Neural cell (in vitro differentiated cells): ENCODE measurements around the gene RNF20. TPM values are rescaled to one million over a fixed set of nuclear protein-coding genes. Genes with fewer than 3 reads are reported as not detected.

Experiments used
- H2AFZ ChIP-seq: fragments of 200-600, 300-800 bp; sonication (generic), shearing (Covaris generic); 2 replicates; pipeline ENCODE4 v1.6.0; 2014; ENCODE audit warnings: low read depth, mild to moderate bottlenecking, antibody characterized with exemption, low read length, moderate library complexity
- H3F3A ChIP-seq: fragments of 200-600 bp; shearing (Covaris generic); 2 replicates; pipeline ENCODE4 v1.6.1; 2016; ENCODE audit warnings: mild to moderate bottlenecking, moderate library complexity, mixed read lengths, antibody characterized with exemption, low read length; ENCODE audit not compliant: insufficient read depth, poor library complexity, severe bottlenecking
- H3K27ac ChIP-seq: fragments of 200-600, 300-800 bp; sonication (generic), shearing (Covaris generic); 2 replicates; pipeline ENCODE4 v1.5.1; 2014; ENCODE audit warnings: mild to moderate bottlenecking, low read length, moderate library complexity
- H3K27me3 ChIP-seq: fragments of 300-800, 200-600 bp; sonication (generic), shearing (Covaris generic); 2 replicates; pipeline ENCODE4 v1.6.0; 2014; ENCODE audit warnings: mild to moderate bottlenecking, low read depth, low read length, moderate library complexity; ENCODE audit not compliant: insufficient read depth
- H3K36me3 ChIP-seq: fragments of 300-800, 200-600 bp; sonication (generic), shearing (Covaris generic); 2 replicates; pipeline ENCODE4 v1.5.1; 2014; ENCODE audit warnings: mild to moderate bottlenecking, antibody characterized with exemption, low read length, moderate library complexity; ENCODE audit not compliant: insufficient read depth
- H3K4me2 ChIP-seq: fragments of 300-800, 200-600 bp; sonication (generic), shearing (Covaris generic); 2 replicates; pipeline ENCODE4 v1.6.0; 2014; ENCODE audit warnings: mild to moderate bottlenecking, low read length
- H3K4me3 ChIP-seq: fragments of 300-800, 200-600 bp; sonication (generic), shearing (Covaris generic); 2 replicates; pipeline ENCODE4 v1.5.1; 2014; ENCODE audit warnings: mild to moderate bottlenecking, low read length, moderate library complexity
- H3K79me2 ChIP-seq: fragments of 200-600 bp; shearing (Covaris generic); replicated peaks from 2 replicates; pipeline ENCODE4 v1.6.0; 2014; ENCODE audit warnings: mild to moderate bottlenecking, low read length, moderate library complexity; ENCODE audit not compliant: insufficient read depth
- H3K9ac ChIP-seq: fragments of 300-800, 200-600 bp; sonication (generic), shearing (Covaris generic); 2 replicates; pipeline ENCODE4 v1.6.1; 2016; ENCODE audit warnings: mild to moderate bottlenecking, low read length, mixed read lengths
- H3K9me2 ChIP-seq: fragments of 200-600 bp; shearing (Covaris generic); 2 replicates; pipeline ENCODE4 v1.6.1; 2016; ENCODE audit warnings: mild to moderate bottlenecking, low read length, mixed read lengths; ENCODE audit not compliant: insufficient read depth
- H3K9me3 ChIP-seq: fragments of 200-600, 300-800 bp; sonication (generic), shearing (Covaris generic); 2 replicates; pipeline ENCODE4 v1.6.1; 2016; ENCODE audit warnings: mild to moderate bottlenecking, mixed run types, low read length, moderate library complexity, mixed read lengths
- H4K20me1 ChIP-seq: fragments of 200-600 bp; shearing (Covaris generic); 2 replicates; pipeline ENCODE4 v1.6.1; 2016; ENCODE audit warnings: mild to moderate bottlenecking, mixed run types; ENCODE audit not compliant: insufficient read depth
- CTCF ChIP-seq: fragments of 450-650 bp; IDR thresholded peaks from 2 replicates; pipeline ENCODE4 v1.5.1; 2014; ENCODE audit warnings: antibody characterized with exemption, mild to moderate bottlenecking, moderate library complexity; ENCODE audit not compliant: poor library complexity, severe bottlenecking
- EP300 ChIP-seq: fragments of 450-650 bp; conservative IDR thresholded peaks from 2 replicates; pipeline ENCODE4 v1.6.1; 2014; ENCODE audit warnings: antibody characterized with exemption, mild to moderate bottlenecking, moderate library complexity; ENCODE audit not compliant: poor library complexity, severe bottlenecking
- EZH2 ChIP-seq: fragments of 200-600, 300-800 bp; shearing (Covaris generic), sonication (generic); IDR thresholded peaks from 2 replicates; pipeline ENCODE4 v1.6.1; 2014; ENCODE audit warnings: antibody characterized with exemption, low read length, borderline replicate concordance, mild to moderate bottlenecking; ENCODE audit not compliant: insufficient read depth, poor library complexity, severe bottlenecking
- MXI1 ChIP-seq: fragments of 450-650 bp; conservative IDR thresholded peaks from 2 replicates; pipeline ENCODE4 v1.6.1; 2014; ENCODE audit warnings: antibody characterized with exemption, mild to moderate bottlenecking; ENCODE audit not compliant: poor library complexity, severe bottlenecking
- RAD21 ChIP-seq: fragments of 450-650 bp; conservative IDR thresholded peaks from 2 replicates; pipeline ENCODE4 v1.6.1; 2014; ENCODE audit warnings: antibody characterized with exemption, mild to moderate bottlenecking, moderate library complexity
- REST ChIP-seq: IDR thresholded peaks from 2 replicates; pipeline ENCODE4 v1.6.1; 2012; ENCODE audit warnings: borderline replicate concordance
- SMC3 ChIP-seq: fragments of 450-650 bp; conservative IDR thresholded peaks from 2 replicates; pipeline ENCODE4 v1.6.1; 2014; ENCODE audit warnings: antibody characterized with exemption, mild to moderate bottlenecking, moderate library complexity; ENCODE audit not compliant: poor library complexity
- TAF1 ChIP-seq: IDR thresholded peaks from 2 replicates; pipeline ENCODE4 v1.6.1; 2012; ENCODE audit warnings: low read depth
- polyA plus RNA-seq: library from polyadenylated mRNA; depleted of rRNA; stranded (reverse); fragments of >200 nt; gene quantifications from 2 replicates; pipeline ENCODE4 v1.2.3, GENCODE V29; 2014

Gene RNF20
- polyA plus RNA-seq, 1 donor from 2014 or later, result 32.1 TPM

- no peaks in the 10 kb centered on the region for H3K36me3 ChIP-seq
- H3K9me2 ChIP-seq, result no peaks in the 10 kb centered on the region
- no peaks in the 10 kb centered on the region for H3K27me3 ChIP-seq
- no peak overlapping the region for H3K9ac ChIP-seq
- no peak overlapping the region for H2AFZ ChIP-seq
- no peak overlapping the region for H3K27ac ChIP-seq
- H3F3A ChIP-seq, result no peaks in the 10 kb centered on the region
- no peak for TF ChIP-seq RAD21
- TF ChIP-seq SMC3, result no peak
- no peak for TF ChIP-seq EZH2
- no peak for TF ChIP-seq MXI1
- H3K4me3 ChIP-seq, result no peak overlapping the region
- no peaks in the 10 kb centered on the region for H3K9me3 ChIP-seq
- no peaks in the 10 kb centered on the region for H3K79me2 ChIP-seq
- no peaks in the 10 kb centered on the region for H4K20me1 ChIP-seq
- H3K4me2 ChIP-seq, result no peak overlapping the region
Observed at GRCh38 chr9:101527066-101527465, 6.6 kb upstream of the RNF20 start.

GRCh38 chr9:101528015-101528414 is 5.6 kb upstream of the RNF20 start:
- Histone ChIP-seq H4K20me1 (no peaks in the 10 kb centered on the region), H3K36me3 (no peaks in the 10 kb centered on the region), H3K9me3 (no peaks in the 10 kb centered on the region), H3K9ac (no peak overlapping the region), H3K4me3 (no peak overlapping the region), H3K79me2 (no peaks in the 10 kb centered on the region), H3K9me2 (no peaks in the 10 kb centered on the region), H3F3A (no peaks in the 10 kb centered on the region), H2AFZ (no peak overlapping the region), H3K27me3 (no peaks in the 10 kb centered on the region), H3K27ac (no peak overlapping the region), H3K4me2 (no peak overlapping the region)
- no peak for TF ChIP-seq TAF1
- TF ChIP-seq EP300, result no peak
- TF ChIP-seq EZH2, result no peak
- TF ChIP-seq MXI1, result no peak
- TF ChIP-seq SMC3, result no peak

- Histone ChIP-seq H3K27ac (no peak overlapping the region), H3K36me3 (no peaks in the 10 kb centered on the region), H3K4me2 (no peak overlapping the region), H2AFZ (no peak overlapping the region), H3K27me3 (no peaks in the 10 kb centered on the region), H3K9me3 (no peaks in the 10 kb centered on the region), H3K9ac (no peak overlapping the region), H3K79me2 (peaks cover 9% of the 10 kb centered on the region), H3K9me2 (no peaks in the 10 kb centered on the region), H4K20me1 (no peaks in the 10 kb centered on the region), H3F3A (no peaks in the 10 kb centered on the region), H3K4me3 (no peak overlapping the region)
- TF ChIP-seq REST (no peak), CTCF (peak; percentile 78), SMC3 (peak; percentile 88), RAD21 (peak; percentile 74), EP300 (no peak)
Observed at GRCh38 chr9:101530076-101530711, 3.5 kb upstream of the RNF20 start.
